HG02852 (cell line): ENCODE data around the gene CST4.
A peak's percentile ranks its signal among the peaks of the same experiment; 100 is the strongest.
"Not testable (repeated sequence)": the region's sequence is repeated elsewhere in the genome, so short reads cannot be mapped to it uniquely, and the experiment has no call there.

ENCODE experiments used
- ATAC-seq: cut with Tn5 transposase; IDR thresholded peaks from one replicate; pipeline ENCODE4 v1.9.1; 2021; ENCODE audit warnings: mild to moderate bottlenecking, moderate library complexity; ENCODE audit not compliant: unreplicated experiment

Gene CST4

GRCh38 chr20:23688684-23689398 lies at the start of gene CST4:
CST4 (minus strand) TSS chr20:23689038; CDS start chr20:23688969, 69 bp downstream.
- ATAC-seq = not testable (repeated sequence)

- not testable (repeated sequence) for ATAC-seq
Observed at GRCh38 chr20:23735391-23735790, 46.6 kb upstream of the CST4 start.

GRCh38 chr20:23734949-23735348 lies 46.1 kb upstream of the CST4 start:
- ATAC-seq = not testable (repeated sequence)

GRCh38 chr20:23734440-23734839 lies 45.6 kb upstream of the CST4 start:
- ATAC-seq = not testable (repeated sequence)

- ATAC-seq = no peak
Observed at GRCh38 chr20:23727016-23727415, 38.2 kb upstream of the CST4 start.

GRCh38 chr20:23725102-23725501 lies 36.3 kb upstream of the CST4 start:
- no peak for ATAC-seq

GRCh38 chr20:23723659-23724307 lies 34.9 kb upstream of the CST4 start:
- peak; percentile 77 for ATAC-seq

- not testable (repeated sequence) for ATAC-seq
Observed at GRCh38 chr20:23722851-23723250, 34.0 kb upstream of the CST4 start.

- ATAC-seq = no peak
Observed at GRCh38 chr20:23721962-23722361, 33.1 kb upstream of the CST4 start.

- not testable (repeated sequence) for ATAC-seq
Observed at GRCh38 chr20:23719351-23719750, 30.5 kb upstream of the CST4 start.

- not testable (repeated sequence) for ATAC-seq
Observed at GRCh38 chr20:23711778-23712177, 22.9 kb upstream of the CST4 start.

GRCh38 chr20:23710771-23711170 lies 21.9 kb upstream of the CST4 start:
- no peak for ATAC-seq

- no peak for ATAC-seq
Observed at GRCh38 chr20:23705895-23706294, 17.1 kb upstream of the CST4 start.

GRCh38 chr20:23702021-23702420 lies 13.2 kb upstream of the CST4 start:
- no peak for ATAC-seq

GRCh38 chr20:23700931-23701330 lies 12.1 kb upstream of the CST4 start:
- no peak for ATAC-seq

- ATAC-seq = no peak
Observed at GRCh38 chr20:23697947-23698346, 9.1 kb upstream of the CST4 start.

- ATAC-seq = not testable (repeated sequence)
Observed at GRCh38 chr20:23695068-23695395, 6.2 kb upstream of the CST4 start.

- not testable (repeated sequence) for ATAC-seq
Observed at GRCh38 chr20:23694178-23695067, 5.6 kb upstream of the CST4 start.

- ATAC-seq = not testable (repeated sequence)
Observed at GRCh38 chr20:23692725-23693619, 4.1 kb upstream of the CST4 start.

- no peak for ATAC-seq
Observed at GRCh38 chr20:23691675-23692074, 2.8 kb upstream of the CST4 start.
